NB4 (cell line): ENCODE measurements around the gene FMN1.

ENCODE experiments used
- DNase-seq: peaks from one replicate; pipeline ENCODE4 v3.0.0; 2010; ENCODE audit warnings: low read depth
- H3K4me3 ChIP-seq: one replicate; pipeline ENCODE4 v1.5.1; 2011; ENCODE audit warnings: mild to moderate bottlenecking, low read depth, low read length, moderate library complexity
- MYC ChIP-seq: IDR thresholded peaks from 2 replicates; pipeline ENCODE4 v1.6.1; 2011; ENCODE audit warnings: low read depth, low read length
- POLR2A ChIP-seq: IDR thresholded peaks from 2 replicates; pipeline ENCODE4 v1.6.1; 2011; ENCODE audit warnings: mild to moderate bottlenecking; ENCODE audit not compliant: insufficient read length; ENCODE audit errors: extremely low read depth
- TF ChIP-seq, protein P1 (sequence below): IDR thresholded peaks from one replicate; pipeline ENCODE4 v1.5.1; 2012; ENCODE audit warnings: low read depth, low read length
- TF ChIP-seq, protein P2 (sequence below): IDR thresholded peaks from 2 replicates; pipeline ENCODE4 v1.6.1; 2011; ENCODE audit warnings: low read depth, low read length

The FMN1 gene

DNA sequence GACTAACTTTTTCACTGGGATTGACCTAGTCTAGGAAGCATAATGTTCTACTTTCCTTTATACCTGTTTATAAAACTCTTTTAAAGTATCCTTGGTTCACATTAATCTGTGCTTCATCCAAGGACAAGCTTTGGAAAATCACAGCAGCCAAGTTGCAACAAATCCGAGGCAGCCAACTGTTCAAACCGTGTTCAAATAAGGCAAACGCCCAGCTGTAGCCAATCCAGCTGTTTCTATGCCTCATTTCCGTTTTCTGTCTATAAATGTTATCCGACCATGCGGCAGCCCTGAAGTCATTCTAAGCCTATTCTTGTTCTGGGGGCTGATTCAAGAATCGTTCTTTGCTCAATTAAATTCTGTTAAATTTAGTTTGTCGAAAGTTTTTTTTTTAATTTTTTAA lies 78.3 kb downstream of the FMN1 start:
- DNase-seq: no peak
- TF ChIP-seq, protein P1, sequence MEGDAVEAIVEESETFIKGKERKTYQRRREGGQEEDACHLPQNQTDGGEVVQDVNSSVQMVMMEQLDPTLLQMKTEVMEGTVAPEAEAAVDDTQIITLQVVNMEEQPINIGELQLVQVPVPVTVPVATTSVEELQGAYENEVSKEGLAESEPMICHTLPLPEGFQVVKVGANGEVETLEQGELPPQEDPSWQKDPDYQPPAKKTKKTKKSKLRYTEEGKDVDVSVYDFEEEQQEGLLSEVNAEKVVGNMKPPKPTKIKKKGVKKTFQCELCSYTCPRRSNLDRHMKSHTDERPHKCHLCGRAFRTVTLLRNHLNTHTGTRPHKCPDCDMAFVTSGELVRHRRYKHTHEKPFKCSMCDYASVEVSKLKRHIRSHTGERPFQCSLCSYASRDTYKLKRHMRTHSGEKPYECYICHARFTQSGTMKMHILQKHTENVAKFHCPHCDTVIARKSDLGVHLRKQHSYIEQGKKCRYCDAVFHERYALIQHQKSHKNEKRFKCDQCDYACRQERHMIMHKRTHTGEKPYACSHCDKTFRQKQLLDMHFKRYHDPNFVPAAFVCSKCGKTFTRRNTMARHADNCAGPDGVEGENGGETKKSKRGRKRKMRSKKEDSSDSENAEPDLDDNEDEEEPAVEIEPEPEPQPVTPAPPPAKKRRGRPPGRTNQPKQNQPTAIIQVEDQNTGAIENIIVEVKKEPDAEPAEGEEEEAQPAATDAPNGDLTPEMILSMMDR: no peak
- TF ChIP-seq POLR2A (no peak), MYC (no peak)
- TF ChIP-seq, protein P2, sequence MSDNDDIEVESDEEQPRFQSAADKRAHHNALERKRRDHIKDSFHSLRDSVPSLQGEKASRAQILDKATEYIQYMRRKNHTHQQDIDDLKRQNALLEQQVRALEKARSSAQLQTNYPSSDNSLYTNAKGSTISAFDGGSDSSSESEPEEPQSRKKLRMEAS: no peak
- H3K4me3 ChIP-seq: no peak overlapping the region

DNA sequence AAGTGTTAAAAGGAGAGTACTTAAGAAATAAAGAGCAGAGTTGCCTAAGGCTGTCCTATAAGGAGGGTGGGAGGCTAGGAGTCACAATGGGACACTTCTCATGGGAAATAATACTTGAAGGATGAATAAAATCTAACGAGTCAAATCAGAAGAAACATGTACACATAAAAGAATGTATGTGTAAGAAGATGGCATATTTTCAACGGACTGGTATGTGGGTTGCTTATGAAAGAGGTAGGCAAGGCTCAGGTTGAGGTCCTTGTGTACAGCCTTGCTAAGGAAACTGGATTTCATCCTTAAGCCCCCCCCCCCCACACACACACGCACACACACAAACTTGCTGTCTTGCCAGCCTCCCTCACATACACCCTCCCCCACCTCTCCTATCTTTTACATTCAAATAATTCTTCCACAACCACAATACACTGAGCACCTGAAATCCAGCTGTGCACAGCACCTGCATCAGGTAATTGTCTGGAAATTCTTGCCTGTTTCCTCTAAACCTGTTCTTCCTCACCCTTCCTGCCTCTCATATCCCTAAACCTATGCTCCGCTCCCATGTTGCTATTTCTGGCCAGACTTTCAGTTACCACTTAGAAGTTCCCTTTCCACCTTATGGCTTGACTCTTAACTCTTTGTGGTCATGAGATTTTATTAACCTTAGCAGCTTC lies 79.2 kb downstream of the FMN1 start:
- DNase-seq: no peak
- no peak overlapping the region for H3K4me3 ChIP-seq
- TF ChIP-seq, protein P2: no peak
- TF ChIP-seq, protein P1: no peak
- TF ChIP-seq MYC (no peak), POLR2A (no peak)

DNA sequence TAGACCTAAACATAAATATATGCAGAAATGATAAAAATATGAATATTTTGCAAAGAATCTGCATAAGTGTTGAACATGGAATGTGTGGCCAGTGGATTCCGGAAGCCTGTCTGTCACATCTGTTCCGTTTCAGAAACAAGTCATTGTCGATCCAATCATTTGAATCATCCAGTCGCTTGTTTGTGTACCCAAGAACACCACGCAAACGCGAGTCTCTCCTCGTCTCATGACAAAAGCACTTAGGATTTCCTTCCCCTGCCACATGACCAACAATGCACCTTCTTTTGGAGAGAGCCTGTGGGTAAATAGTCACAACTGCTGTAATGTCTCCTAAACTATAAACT lies 80.2 kb downstream of the FMN1 start:
- TF ChIP-seq, protein P1: no peak
- TF ChIP-seq MYC (no peak), POLR2A (no peak)
- TF ChIP-seq, protein P2: no peak
- DNase-seq: no peak
- no peak overlapping the region for H3K4me3 ChIP-seq

DNA sequence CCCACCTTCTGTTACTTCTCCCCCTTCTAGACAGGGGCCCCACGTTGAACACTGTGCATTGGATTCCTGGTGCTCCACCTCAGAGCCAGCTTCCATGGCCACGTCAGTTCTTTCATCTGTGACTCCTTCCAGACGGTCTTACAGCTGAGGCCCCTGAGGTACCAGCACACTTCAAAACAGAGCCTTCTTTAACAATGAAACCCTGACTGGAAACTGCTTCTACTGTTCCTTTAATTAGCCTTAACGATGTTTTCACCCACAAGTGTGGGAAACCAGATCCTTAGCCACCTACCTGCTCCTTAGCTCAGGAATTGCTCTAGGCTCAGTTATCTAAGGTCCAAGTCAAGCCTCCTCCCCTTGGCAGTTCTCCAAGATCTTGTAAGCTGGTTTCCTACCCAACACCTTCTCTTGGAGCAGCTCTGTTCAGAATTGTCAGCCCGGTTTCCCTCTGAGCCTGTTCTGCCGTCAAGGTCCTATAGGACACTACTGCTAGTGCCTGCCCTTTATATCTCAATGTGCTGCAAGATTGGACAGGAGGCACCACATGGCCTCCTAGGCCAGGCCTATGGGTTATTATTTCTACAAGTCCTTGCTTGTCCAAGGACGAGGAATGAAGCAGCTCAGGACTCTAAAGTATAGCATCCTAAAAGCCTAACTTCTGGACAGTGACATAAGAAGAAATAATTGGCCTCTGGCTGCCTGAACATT lies 80.7 kb downstream of the FMN1 start:
- TF ChIP-seq, protein P2: no peak
- no peak for TF ChIP-seq POLR2A
- TF ChIP-seq, protein P1: no peak
- no peak for TF ChIP-seq MYC
- DNase-seq: no peak
- H3K4me3 ChIP-seq: no peak overlapping the region

DNA sequence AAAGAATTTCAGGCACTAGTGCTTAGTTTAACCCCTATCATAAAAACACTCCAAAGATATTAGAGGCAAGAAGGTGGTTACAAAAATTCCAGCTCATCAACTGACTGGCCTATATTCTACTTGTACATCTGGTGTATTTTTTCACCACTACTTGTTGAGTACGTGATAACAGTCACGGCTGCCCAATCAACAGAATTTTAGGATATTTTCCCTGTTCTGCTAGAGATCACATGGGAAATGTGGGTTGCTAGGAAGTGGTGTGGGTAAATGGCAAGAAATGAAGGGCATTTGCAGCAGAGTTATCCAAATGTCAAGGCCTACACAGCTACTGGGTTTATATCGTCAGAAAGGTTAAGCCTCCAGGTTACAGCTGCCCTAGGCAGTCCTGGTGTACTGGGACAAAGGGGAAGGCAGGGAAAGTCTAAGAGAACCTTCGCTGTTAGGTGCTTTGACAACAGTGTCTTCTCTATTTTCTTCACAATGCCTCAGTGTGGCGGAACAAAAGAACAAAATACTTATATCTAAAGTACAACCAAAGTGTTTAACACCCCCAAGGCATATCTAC lies 81.9 kb downstream of the FMN1 start:
- no peak overlapping the region for H3K4me3 ChIP-seq
- no peak for DNase-seq
- TF ChIP-seq, protein P2: no peak
- TF ChIP-seq, protein P1: no peak
- no peak for TF ChIP-seq POLR2A
- no peak for TF ChIP-seq MYC
